Mucosa of descending colon (tissue), 3 donors: ENCODE results near the gene FNDC1. TPM values are rescaled to one million over a fixed set of nuclear protein-coding genes. Genes with fewer than 3 reads are reported as not detected.

ENCODE experiments used
- total RNA-seq, 3 donors: library from RNA; stranded (reverse); fragmentation: NEBNext Ultra II Directional in 2 of 3; extraction: Animal tissue kit (Norgen Biotek cat#: 25700) in 2 of 3; gene quantifications; one replicate each; pipeline versions ENCODE4 v1.2.1 to v1.2.4, GENCODE V29; 2021 to 2023
- donor health status: DM: no; HTN: no; CAD: no; lungs with moderate emphysema.
- donor health status: DM: no; HTN: no; CAD: no.
- donor health status: DM: no; HTN: yes; CAD: no.

Gene FNDC1
- total RNA-seq, 3 donors from 2014 or later, result 0.64 to 6.6 (median 0.89) TPM

Other genes with a start within 250 kb of the FNDC1 start
- 10 to 100 TPM; 17.3 to 23.1 (median 18.6) TPM for gene RSPH3, start 169.2 kb upstream of the FNDC1 start, total RNA-seq
- 1 to 10 TPM; 2.0 to 4.1 (median 3.7) TPM for gene TAGAP, start 124.4 kb upstream of the FNDC1 start, total RNA-seq